ENCODE measurements around the gene CARD9. TPM values are rescaled to one million over a fixed set of nuclear protein-coding genes. Genes with fewer than 3 reads are reported as not detected.

CARD9 gene
- total and polyA plus RNA-seq, 2 donors (not counting 1 experiment from before 2014, with no cell fraction given): 0.69 to 3.3 TPM

GRCh38 chr9:136314056-136314416 is 59.4 kb downstream of the CARD9 start:
- Histone ChIP-seq H2AFZ (ENCODE audit: low read length) (no peak overlapping the region), H3K4me3 (replicated peaks in 1 of 4; ENCODE audit: control extremely low read depth in 1 of 4, insufficient read depth in 1 of 4, low read depth in 3 of 4, low read length in 4 of 4) (no peak overlapping the region), H3K9me3 (ENCODE audit: control insufficient read depth, insufficient read depth, low read depth, low read length) (no peaks in the 10 kb centered on the region), H3K9ac (ENCODE audit: insufficient read depth, low read length) (no peak overlapping the region), H4K20me1 (ENCODE audit: control insufficient read depth, extremely low read depth, insufficient read depth, low read length) (no peaks in the 10 kb centered on the region), H3K4me1 (ENCODE audit: control insufficient read depth, extremely low read depth, insufficient read depth, low read length) (no peaks in the 10 kb centered on the region), H3K79me2 (ENCODE audit: control insufficient read depth, insufficient read depth, low read length) (no peaks in the 10 kb centered on the region), H3K27me3 (ENCODE audit: control insufficient read depth, insufficient read depth, low read length) (no peaks in the 10 kb centered on the region), H3K36me3 (ENCODE audit: control insufficient read depth, insufficient read depth, low read length) (no peaks in the 10 kb centered on the region), H3K27ac (ENCODE audit: insufficient read depth, low read length) (no peak overlapping the region), H3K4me2 (ENCODE audit: extremely low read depth, insufficient read depth, low read length) (no peak overlapping the region)
- DNase-seq (ENCODE audit: low read depth in 2 of 2): no peak
- no peak for TF ChIP-seq EZH2 (IDR thresholded peaks at IDR 0.05; ENCODE audit: low read length, missing control alignments)
- TF ChIP-seq, protein P1, sequence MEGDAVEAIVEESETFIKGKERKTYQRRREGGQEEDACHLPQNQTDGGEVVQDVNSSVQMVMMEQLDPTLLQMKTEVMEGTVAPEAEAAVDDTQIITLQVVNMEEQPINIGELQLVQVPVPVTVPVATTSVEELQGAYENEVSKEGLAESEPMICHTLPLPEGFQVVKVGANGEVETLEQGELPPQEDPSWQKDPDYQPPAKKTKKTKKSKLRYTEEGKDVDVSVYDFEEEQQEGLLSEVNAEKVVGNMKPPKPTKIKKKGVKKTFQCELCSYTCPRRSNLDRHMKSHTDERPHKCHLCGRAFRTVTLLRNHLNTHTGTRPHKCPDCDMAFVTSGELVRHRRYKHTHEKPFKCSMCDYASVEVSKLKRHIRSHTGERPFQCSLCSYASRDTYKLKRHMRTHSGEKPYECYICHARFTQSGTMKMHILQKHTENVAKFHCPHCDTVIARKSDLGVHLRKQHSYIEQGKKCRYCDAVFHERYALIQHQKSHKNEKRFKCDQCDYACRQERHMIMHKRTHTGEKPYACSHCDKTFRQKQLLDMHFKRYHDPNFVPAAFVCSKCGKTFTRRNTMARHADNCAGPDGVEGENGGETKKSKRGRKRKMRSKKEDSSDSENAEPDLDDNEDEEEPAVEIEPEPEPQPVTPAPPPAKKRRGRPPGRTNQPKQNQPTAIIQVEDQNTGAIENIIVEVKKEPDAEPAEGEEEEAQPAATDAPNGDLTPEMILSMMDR (conservative IDR thresholded peaks at IDR 0.05 in 1 of 2, IDR thresholded peaks at IDR 0.05 in 1 of 2; ENCODE audit: low read depth in 1 of 2, low read length in 2 of 2): no peak

Other genes starting within 250 kb of the CARD9 start
- not detected in 2 replicates for gene LHX3, start 168.5 kb downstream of the CARD9 start, total RNA-seq
- gene LHX3, start 168.5 kb downstream of the CARD9 start, polyA plus RNA-seq: not detected in 2 replicates
- gene QSOX2, start 127.9 kb downstream of the CARD9 start, total RNA-seq: 7.2 and 7.8 TPM in 2 replicates
- gene QSOX2, start 127.9 kb downstream of the CARD9 start, polyA plus RNA-seq: 13.2 and 14.7 TPM in 2 replicates
- not detected in 2 replicates for gene CCDC187, start 69.6 kb downstream of the CARD9 start, total RNA-seq
- under 0.01 TPM in 1 of 2 replicates, not detected in the other for gene CCDC187, start 69.6 kb downstream of the CARD9 start, polyA plus RNA-seq
- gene GPSM1, start 46.1 kb downstream of the CARD9 start, total RNA-seq: 54.2 and 60.3 TPM in 2 replicates
- 15.8 and 17.2 TPM in 2 replicates for gene GPSM1, start 46.1 kb downstream of the CARD9 start, polyA plus RNA-seq
- gene DNLZ, start 9.9 kb downstream of the CARD9 start, total RNA-seq: 14.2 and 14.6 TPM in 2 replicates
- 5.8 and 7.4 TPM in 2 replicates for gene DNLZ, start 9.9 kb downstream of the CARD9 start, polyA plus RNA-seq
- 3.8 and 4.9 TPM in 2 replicates for gene SNAPC4, start 26.5 kb upstream of the CARD9 start, total RNA-seq
- 1.8 and 2.4 TPM in 2 replicates for gene SNAPC4, start 26.5 kb upstream of the CARD9 start, polyA plus RNA-seq
- gene ENTR1, start 36.9 kb upstream of the CARD9 start, total RNA-seq: 31.9 and 32.4 TPM in 2 replicates
- gene ENTR1, start 36.9 kb upstream of the CARD9 start, polyA plus RNA-seq: 24.5 and 30.7 TPM in 2 replicates
- 26.4 and 31.3 TPM in 2 replicates for gene PMPCA, start 37.0 kb upstream of the CARD9 start, total RNA-seq
- 70.2 and 90.2 TPM in 2 replicates for gene PMPCA, start 37.0 kb upstream of the CARD9 start, polyA plus RNA-seq
- gene INPP5E, start 66.2 kb upstream of the CARD9 start, total RNA-seq: 5.6 and 7.8 TPM in 2 replicates
- gene INPP5E, start 66.2 kb upstream of the CARD9 start, polyA plus RNA-seq: 3.9 and 5.1 TPM in 2 replicates
- 15.7 and 23.9 TPM in 2 replicates for gene SEC16A, start 109.4 kb upstream of the CARD9 start, total RNA-seq
- gene SEC16A, start 109.4 kb upstream of the CARD9 start, polyA plus RNA-seq: 17.8 and 25.9 TPM in 2 replicates
- gene NOTCH1, start 172.4 kb upstream of the CARD9 start, total RNA-seq: 10.9 and 12.1 TPM in 2 replicates
- gene NOTCH1, start 172.4 kb upstream of the CARD9 start, polyA plus RNA-seq: 0.98 and 3.3 TPM in 2 replicates

Data from fibroblast of lung (primary cell).